M059J (cell line): ENCODE data around the gene GTPBP2. TPM values are rescaled to one million over a fixed set of nuclear protein-coding genes. Genes with fewer than 3 reads are reported as not detected.
A peak's percentile ranks its signal among the peaks of the same experiment; 100 is the strongest.
"Not testable (repeated sequence)": the region's sequence is repeated elsewhere in the genome, so short reads cannot be mapped to it uniquely, and the experiment has no call there.

Experiments
- DNase-seq: peaks from one replicate; pipeline ENCODE4 v3.0.0-alpha.2; 2012; ENCODE audit warnings: low read depth
- total RNA-seq: library from RNA; depleted of rRNA; stranded (reverse); fragments of >200 nt; shearing (Covaris generic); gene quantifications from 2 replicates; pipeline ENCODE4 v1.2.3, GENCODE V29; 2014

Gene GTPBP2
- total RNA-seq, 1 experiment from 2014 or later, result 81.1 TPM

GRCh38 chr6:43624786-43625288 is 4.2 kb downstream of the GTPBP2 start:
- DNase-seq, result no peak

GRCh38 chr6:43623880-43624785 is 4.9 kb downstream of the GTPBP2 start:
- DNase-seq, result no peak

GRCh38 chr6:43622541-43622940 is 6.5 kb downstream of the GTPBP2 start:
- DNase-seq, result no peak

- no peak for DNase-seq
Measured at GRCh38 chr6:43621836-43622180, 7.3 kb downstream of the GTPBP2 start.

GRCh38 chr6:43621078-43621835 is 7.8 kb downstream of the GTPBP2 start:
- DNase-seq, result no peak

GRCh38 chr6:43616725-43617472 is 12.2 kb downstream of the GTPBP2 start:
- no peak for DNase-seq

- no peak for DNase-seq
Measured at GRCh38 chr6:43614396-43614730, 14.7 kb downstream of the GTPBP2 start.

GRCh38 chr6:43613721-43614395 is 15.2 kb downstream of the GTPBP2 start:
- no peak for DNase-seq

- DNase-seq, result no peak
Measured at GRCh38 chr6:43610431-43610830, 18.6 kb downstream of the GTPBP2 start.

- DNase-seq, result no peak
Measured at GRCh38 chr6:43609402-43609801, 19.7 kb downstream of the GTPBP2 start.

- DNase-seq, result no peak
Measured at GRCh38 chr6:43608807-43609206, 20.3 kb downstream of the GTPBP2 start.

GRCh38 chr6:43608310-43608763 is 20.7 kb downstream of the GTPBP2 start:
- DNase-seq, result peak; percentile 76

GRCh38 chr6:43606019-43606418 is 23.0 kb downstream of the GTPBP2 start:
- DNase-seq, result no peak

- peak; percentile 63 for DNase-seq
Measured at GRCh38 chr6:43604174-43604573, 24.9 kb downstream of the GTPBP2 start.

GRCh38 chr6:43600595-43600994 is 28.5 kb downstream of the GTPBP2 start:
- DNase-seq, result no peak

GRCh38 chr6:43593938-43594337 is 35.1 kb downstream of the GTPBP2 start:
- DNase-seq, result no peak

- not testable (repeated sequence) for DNase-seq
Measured at GRCh38 chr6:43589564-43589963, 39.5 kb downstream of the GTPBP2 start.

GRCh38 chr6:43588194-43588593 is 40.9 kb downstream of the GTPBP2 start:
- DNase-seq, result no peak

- DNase-seq, result peak; percentile 29
Measured at GRCh38 chr6:43584892-43585570, 44.0 kb downstream of the GTPBP2 start.

- no peak for DNase-seq
Measured at GRCh38 chr6:43582911-43583310, 46.2 kb downstream of the GTPBP2 start.

- DNase-seq, result peak; percentile 41
Measured at GRCh38 chr6:43579171-43579570, 49.9 kb downstream of the GTPBP2 start.
